Activated CD8-positive, alpha-beta memory T cell treated with anti-CD3 and anti-CD28 coated beads, Interleukin-2, amount 50 U/mL, for 1 hour (primary cell): ENCODE results near the gene CDK19.
"Not testable (repeated sequence)": the region's sequence is repeated elsewhere in the genome, so short reads cannot be mapped to it uniquely, and the experiment has no call there.

Source experiments
- DNase-seq: peaks from one replicate; pipeline ENCODE4 v3.0.0-alpha.2; 2020; ENCODE audit errors: extremely low read depth

Gene CDK19

DNA sequence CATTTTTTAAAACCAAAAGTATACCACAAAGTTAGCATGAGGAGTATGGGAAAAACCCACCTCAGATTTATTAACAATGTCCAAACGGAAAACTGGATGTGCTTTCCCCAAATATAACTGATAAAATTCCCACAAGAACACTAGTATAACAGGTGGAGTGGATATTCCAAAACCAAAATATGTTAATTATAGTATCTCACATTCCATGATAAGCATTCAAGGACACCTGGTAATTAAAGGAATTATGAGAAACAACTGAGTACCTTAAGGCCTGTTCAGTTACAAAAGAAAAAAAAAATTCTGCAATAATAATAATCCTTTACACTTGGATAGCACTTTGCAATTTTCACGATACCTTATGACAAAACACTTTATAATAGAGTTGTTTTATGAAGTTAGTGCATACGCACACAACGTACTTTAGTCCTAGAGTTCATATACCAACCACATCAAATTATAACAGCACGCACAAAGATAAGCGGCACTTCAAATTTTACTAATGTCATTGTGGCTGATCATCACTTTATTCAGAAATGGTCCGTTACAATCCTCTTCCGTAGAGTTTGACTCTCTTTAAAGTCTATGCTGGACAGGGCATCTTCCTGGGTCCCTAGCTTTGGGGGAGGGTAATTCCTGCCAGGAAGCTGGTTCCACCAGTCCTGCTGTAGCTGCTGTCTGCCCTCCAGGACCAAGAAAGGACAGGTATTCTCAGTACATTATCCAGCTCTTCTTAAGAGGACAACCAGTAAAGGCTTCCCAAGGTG, 1.7 kb downstream of the CDK19 start:
- no peak for DNase-seq

- no peak for DNase-seq
Observed at GRCh38 chr6:110812719-110813118, 2.5 kb downstream of the CDK19 start.

DNA sequence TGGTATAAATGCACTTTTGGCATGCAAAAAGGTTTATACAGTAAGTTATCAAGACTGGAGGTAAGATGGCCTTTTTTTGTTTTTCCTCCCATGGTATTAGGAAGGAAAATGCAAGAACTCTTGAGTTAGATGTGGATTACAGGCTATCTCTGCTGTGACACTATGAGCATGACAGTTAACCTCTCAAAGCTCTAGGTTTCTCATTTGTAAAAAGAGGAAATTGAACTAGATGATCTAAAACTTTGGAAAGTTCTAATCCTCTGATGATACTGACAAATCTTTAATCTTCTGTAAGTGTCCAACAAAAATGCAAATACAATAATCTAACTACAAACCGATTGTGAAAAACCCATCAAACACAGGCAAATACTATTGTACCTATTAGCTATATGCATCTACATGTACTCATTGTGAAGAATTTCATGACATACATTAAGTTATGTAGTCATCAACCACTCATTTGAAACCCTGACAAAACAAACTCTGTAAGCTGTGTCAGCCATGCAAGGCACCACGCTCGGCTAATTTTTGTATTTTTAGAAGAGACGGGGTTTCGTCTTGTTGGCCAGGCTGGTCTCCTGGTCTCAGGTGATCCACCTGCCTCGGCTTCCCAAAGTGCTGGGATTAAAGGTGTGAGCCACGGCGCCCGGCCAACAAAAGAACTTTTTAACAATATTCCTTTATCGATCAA, 4.2 kb downstream of the CDK19 start:
- no peak for DNase-seq

GRCh38 chr6:110809792-110810191, 5.5 kb downstream of the CDK19 start:
- DNase-seq = no peak

GRCh38 chr6:110802175-110802574, 13.1 kb downstream of the CDK19 start:
- DNase-seq = not testable (repeated sequence)

DNA sequence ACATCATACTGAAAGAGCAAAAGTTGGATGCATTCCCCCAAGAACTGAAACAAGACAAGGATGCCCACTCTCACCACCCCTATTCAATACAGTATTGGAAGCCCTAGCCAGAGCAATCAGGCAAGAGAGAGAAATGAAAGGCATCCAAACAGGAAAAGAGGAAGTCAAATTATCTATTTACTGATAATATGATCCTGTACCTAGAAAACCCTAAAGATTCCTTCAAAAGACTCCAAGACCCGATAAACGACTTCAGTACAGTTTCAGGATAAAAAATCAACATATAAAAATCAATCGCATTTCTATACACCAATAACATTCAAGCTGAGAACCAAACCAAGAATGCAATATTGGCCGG, 14.5 kb downstream of the CDK19 start:
- DNase-seq = no peak

GRCh38 chr6:110800196-110800838, 15.0 kb downstream of the CDK19 start:
- DNase-seq = no peak

GRCh38 chr6:110799655-110800054, 15.6 kb downstream of the CDK19 start:
- DNase-seq = no peak

GRCh38 chr6:110799189-110799588, 16.1 kb downstream of the CDK19 start:
- DNase-seq = no peak

DNA sequence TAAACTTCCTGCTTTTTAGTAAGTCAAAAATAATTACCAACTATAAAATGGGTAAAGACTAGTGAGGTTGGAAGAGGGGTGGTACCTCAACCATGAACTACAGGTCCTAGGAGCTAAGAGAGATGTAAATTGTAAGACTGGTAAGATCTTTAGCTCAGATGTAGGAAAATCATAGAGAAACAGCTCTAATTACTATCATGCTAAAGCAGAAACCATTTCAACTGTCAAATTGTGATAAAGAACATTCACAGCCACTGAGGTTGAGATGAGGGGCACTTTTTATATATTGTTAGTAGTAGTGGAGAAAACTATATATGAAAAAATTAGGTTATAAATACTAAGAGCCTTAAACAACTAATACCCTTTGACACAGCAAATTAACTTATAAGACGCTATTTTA, 20.0 kb downstream of the CDK19 start:
- DNase-seq = no peak

DNA sequence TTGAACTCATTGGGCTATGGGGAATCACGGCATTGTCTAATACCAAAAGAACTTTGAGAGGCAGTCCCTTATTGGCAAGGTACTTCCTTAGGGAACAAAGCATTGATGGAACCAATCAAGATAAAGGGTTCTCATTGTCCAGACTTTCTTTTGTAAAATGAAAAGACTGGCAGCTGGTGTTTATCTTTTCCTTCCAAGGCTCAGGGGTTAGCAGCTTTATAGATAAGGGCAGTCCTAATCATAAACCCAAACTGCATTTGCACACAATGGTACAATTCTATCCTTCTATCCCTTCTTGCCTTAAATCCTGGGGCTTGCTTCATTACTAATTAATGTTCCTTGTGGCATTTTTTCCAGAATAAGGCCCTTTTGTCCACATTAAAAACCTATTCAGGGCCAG, 28.6 kb downstream of the CDK19 start:
- DNase-seq = no peak

- no peak for DNase-seq
Observed at GRCh38 chr6:110786271-110786670, 29.0 kb downstream of the CDK19 start.

DNA sequence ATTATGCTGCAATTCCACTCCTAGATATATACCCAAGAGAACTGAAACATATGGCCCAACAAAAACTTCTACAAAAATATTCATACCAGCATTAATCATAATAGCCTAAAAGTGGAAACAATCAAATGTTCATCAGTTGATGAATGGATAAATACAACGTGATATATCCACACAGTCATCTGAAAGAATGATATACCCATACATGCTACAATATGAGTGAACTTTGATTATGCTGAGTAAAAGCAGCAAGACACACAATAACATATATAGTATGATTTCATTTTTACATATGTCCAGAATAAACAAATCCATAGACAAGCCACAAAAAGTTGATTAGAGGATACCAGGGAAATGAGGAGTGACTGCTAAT, 30.7 kb downstream of the CDK19 start:
- no peak for DNase-seq

GRCh38 chr6:110781522-110782214, 33.6 kb downstream of the CDK19 start:
- DNase-seq = no peak

DNA sequence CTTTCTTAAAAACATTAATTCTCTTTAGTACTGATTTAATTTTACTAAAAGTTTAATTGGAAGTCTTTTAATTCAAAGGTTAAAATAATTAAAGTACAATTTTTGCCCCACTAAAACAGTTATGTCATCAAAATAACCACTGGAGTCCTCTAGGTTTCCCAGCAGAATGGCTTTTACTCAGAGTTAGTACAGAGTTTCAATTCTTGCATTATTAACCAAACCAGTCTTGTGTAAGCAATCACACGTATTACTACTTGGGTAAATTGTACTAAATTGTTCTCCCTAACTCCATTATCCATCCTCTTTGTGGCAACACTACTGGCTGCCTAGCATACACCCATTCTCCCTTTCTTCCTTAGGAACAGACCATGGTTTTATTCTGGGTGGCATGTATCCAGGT, 36.9 kb downstream of the CDK19 start:
- no peak for DNase-seq

GRCh38 chr6:110777636-110778035, 37.6 kb downstream of the CDK19 start:
- no peak for DNase-seq

DNA sequence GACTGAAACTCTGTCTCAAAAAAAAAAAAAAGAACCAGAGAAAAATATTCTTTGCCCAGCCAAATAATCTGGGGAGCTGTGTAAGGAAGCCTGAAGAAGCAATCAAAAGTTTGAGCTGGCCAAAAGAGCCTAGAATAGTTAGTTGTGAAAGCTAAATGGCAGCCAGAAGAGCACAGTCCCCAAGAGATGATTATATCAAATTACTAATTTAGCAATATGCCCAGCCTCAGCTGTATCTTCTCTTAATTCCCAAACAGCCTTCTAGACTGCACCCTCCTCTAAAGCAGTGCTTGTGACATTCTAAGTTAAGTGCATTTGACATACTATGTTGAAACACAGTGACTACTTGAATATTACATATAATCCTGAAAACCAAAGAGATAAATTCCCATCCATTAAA, 38.9 kb downstream of the CDK19 start:
- no peak for DNase-seq

- no peak for DNase-seq
Observed at GRCh38 chr6:110769923-110770322, 45.3 kb downstream of the CDK19 start.

GRCh38 chr6:110768057-110768456, 47.2 kb downstream of the CDK19 start:
- DNase-seq = no peak

GRCh38 chr6:110761371-110761770, 53.9 kb downstream of the CDK19 start:
- no peak for DNase-seq

- DNase-seq = no peak
Observed at GRCh38 chr6:110760589-110760988, 54.7 kb downstream of the CDK19 start.

DNA sequence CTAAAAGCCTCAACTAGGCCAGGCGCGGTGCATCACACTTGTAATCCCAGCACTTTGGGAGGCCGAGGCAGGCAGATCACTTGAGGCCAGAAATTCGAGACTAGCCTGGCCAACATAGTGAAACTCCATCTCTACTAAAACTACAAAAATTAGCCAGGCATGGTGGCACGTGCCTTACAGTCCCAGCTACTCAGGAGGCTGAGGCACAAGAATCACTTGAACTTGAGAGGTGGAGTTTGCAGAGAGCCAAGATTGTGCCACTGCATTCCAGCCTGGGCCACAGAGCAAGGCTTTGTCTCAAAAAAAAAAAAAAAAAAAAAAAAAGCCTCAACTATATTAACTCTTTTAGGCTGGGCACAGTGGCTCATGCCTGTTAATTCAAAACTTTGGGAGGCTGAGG, 55.2 kb downstream of the CDK19 start:
- not testable (repeated sequence) for DNase-seq

DNA sequence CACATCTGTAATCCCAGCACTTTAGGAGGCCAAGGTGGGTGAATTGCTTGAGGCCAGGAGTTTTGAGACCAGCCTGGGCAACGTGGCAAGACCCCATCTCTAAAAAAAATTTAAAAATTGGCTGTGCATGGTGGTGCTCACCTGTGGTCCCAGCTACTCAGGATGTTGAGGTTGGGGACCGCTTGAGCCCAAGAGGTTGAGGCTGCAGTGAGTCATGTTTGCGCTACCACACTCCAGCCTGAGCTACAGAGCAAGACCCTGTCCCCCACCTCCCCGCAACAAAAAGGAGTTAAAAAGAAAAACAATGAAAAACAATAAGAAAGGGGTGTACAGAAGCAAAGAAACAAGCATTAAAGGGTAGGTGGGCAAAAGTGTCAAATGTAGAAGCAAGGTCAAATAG, 57.3 kb downstream of the CDK19 start:
- DNase-seq = no peak
